ENCODE measurements around the gene ANKRD66.

The ANKRD66 gene

DNA sequence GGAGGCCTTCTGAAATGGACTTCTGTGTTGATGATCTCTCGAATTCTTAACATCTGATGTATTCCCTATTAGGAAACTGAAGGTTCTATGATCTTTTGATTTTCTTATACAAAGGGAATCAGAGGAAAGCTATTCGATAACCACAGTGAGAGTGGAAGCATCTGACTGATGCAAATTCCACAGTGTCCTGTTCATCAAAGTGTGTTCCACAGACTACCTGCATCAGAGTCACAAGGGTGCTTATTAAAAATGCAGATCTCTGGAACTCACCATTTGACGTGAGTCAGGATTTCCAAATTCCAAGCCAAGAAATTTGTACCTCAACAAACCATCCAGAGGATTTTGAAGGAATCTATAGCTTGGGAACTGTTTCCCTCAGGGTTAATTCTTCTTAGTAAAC, 42.1 kb downstream of the ANKRD66 start:
- Histone ChIP-seq H3K27me3 (replicated peaks; ENCODE audit: control insufficient read depth, insufficient read depth, low read length) (no peaks in the 10 kb centered on the region; the same call in 1 of the 2 replicates), H3K36me3 (ENCODE audit: control insufficient read depth, insufficient read depth, low read length) (no peaks in the 10 kb centered on the region), H3K4me3 (replicated peaks; ENCODE audit: low read depth, low read length) (no peak overlapping the region)
- no peak for DNase-seq (ENCODE audit: extremely low read depth, insufficient read length)
- TF ChIP-seq, protein P1, sequence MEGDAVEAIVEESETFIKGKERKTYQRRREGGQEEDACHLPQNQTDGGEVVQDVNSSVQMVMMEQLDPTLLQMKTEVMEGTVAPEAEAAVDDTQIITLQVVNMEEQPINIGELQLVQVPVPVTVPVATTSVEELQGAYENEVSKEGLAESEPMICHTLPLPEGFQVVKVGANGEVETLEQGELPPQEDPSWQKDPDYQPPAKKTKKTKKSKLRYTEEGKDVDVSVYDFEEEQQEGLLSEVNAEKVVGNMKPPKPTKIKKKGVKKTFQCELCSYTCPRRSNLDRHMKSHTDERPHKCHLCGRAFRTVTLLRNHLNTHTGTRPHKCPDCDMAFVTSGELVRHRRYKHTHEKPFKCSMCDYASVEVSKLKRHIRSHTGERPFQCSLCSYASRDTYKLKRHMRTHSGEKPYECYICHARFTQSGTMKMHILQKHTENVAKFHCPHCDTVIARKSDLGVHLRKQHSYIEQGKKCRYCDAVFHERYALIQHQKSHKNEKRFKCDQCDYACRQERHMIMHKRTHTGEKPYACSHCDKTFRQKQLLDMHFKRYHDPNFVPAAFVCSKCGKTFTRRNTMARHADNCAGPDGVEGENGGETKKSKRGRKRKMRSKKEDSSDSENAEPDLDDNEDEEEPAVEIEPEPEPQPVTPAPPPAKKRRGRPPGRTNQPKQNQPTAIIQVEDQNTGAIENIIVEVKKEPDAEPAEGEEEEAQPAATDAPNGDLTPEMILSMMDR (IDR thresholded peaks at IDR 0.05; ENCODE audit: insufficient read depth, low read length, poor library complexity, severe bottlenecking), result no peak

DNA sequence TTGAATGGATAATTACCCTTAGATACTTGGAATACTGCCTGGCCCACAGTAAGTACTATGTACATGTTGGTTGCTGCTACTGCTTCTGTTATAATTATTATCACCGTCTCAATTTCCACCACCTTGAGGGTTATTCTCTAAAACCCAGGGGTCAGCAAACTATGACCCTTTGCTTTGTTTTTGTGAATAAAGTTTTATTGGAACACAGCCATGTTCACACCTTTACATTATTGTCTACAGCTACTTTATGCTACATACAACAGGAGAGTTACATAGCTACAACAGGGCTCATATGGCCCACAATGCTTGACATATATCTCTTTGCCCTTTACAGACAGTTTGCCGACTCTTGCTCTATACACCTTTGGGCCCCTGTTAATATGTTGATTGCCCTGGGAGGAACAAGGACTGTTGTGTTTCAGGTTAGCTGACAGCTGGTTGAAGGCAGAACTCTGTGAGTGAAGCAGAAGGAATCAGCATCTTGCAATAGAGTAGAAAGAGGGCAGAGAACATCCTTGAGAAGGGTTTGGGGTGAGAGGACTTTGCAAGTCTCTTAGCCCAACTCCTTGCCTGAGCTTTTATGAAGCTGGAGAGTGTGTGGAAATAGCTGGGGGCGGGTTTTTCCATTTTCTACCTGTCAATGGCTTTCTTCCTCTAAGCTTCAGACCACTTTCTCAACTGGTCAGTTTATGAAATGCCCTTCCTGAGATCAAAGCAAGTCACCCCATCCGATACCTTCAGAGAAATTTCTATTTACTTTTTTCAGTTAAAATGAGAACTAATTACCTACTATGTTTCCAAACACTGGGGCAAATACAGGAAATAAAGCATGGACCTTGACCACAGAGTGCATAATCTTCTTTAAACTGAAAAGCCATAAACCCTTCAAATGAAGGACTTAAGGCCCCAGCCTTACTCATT, 43.0 kb downstream of the ANKRD66 start:
- TF ChIP-seq, protein P1 (IDR thresholded peaks at IDR 0.05; ENCODE audit: insufficient read depth, low read length, poor library complexity, severe bottlenecking), result no peak
- Histone ChIP-seq H3K27me3 (replicated peaks; ENCODE audit: control insufficient read depth, insufficient read depth, low read length) (no peaks in the 10 kb centered on the region; the same call in 1 of the 2 replicates), H3K4me3 (replicated peaks; ENCODE audit: low read depth, low read length) (no peak overlapping the region), H3K36me3 (ENCODE audit: control insufficient read depth, insufficient read depth, low read length) (no peaks in the 10 kb centered on the region)
- DNase-seq (ENCODE audit: extremely low read depth, insufficient read length), result no peak

DNA sequence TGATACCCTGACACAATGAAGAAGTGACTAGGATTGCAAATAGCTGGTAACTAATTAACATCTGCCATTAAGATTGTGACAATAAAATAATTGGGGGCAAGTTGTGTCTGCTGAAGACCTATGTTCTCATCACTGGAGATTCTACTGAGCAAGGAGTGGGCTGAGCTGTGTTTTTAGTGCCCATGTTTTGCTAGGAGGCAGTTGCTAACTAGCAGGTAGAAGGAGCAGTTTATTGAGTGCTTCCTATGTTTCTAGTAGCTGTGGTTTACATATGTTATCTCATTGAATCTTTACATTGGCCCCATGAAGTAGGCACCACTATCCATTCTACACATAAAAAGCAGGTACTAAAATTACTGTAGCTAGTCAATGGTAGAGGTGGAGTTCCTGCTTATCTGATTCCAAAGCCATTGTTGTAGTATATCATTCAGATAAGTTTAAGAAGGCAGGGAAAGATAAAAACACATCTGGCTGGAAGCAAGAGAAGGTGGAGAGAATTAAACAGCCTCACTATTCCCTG, 43.7 kb downstream of the ANKRD66 start:
- H3K27me3 ChIP-seq (replicated peaks; ENCODE audit: control insufficient read depth, insufficient read depth, low read length), result no peaks in the 10 kb centered on the region; the same call in 1 of the 2 replicates
- H3K4me3 ChIP-seq (replicated peaks; ENCODE audit: low read depth, low read length), result no peak overlapping the region
- no peak for DNase-seq (ENCODE audit: extremely low read depth, insufficient read length)
- no peaks in the 10 kb centered on the region for H3K36me3 ChIP-seq (ENCODE audit: control insufficient read depth, insufficient read depth, low read length)
- TF ChIP-seq, protein P1 (IDR thresholded peaks at IDR 0.05; ENCODE audit: insufficient read depth, low read length, poor library complexity, severe bottlenecking), result no peak

DNA sequence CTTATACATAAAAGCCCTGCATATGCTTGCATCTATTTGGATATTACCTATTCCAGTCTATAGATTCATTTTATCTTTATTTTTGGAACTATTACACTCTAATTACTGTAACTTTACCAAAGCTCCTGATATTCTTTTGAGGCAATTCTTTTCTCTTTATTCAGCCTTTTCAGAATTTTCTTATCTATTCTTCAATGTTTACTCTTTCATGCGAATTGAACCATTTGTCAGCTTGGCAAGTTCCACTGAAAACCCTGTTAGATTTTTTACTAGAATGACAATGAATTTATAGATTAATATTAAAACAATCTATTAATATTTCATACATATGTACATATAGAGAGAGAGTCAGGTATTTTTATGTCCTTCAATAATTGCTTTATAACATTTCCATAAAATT, 45.9 kb downstream of the ANKRD66 start:
- TF ChIP-seq, protein P1 (IDR thresholded peaks at IDR 0.05; ENCODE audit: insufficient read depth, low read length, poor library complexity, severe bottlenecking), result no peak
- H3K4me3 ChIP-seq (replicated peaks; ENCODE audit: low read depth, low read length), result no peak overlapping the region
- no peaks in the 10 kb centered on the region; the same call in 1 of the 2 replicates for H3K27me3 ChIP-seq (replicated peaks; ENCODE audit: control insufficient read depth, insufficient read depth, low read length)
- DNase-seq (ENCODE audit: extremely low read depth, insufficient read length), result no peak
- H3K36me3 ChIP-seq (ENCODE audit: control insufficient read depth, insufficient read depth, low read length), result no peaks in the 10 kb centered on the region

DNA sequence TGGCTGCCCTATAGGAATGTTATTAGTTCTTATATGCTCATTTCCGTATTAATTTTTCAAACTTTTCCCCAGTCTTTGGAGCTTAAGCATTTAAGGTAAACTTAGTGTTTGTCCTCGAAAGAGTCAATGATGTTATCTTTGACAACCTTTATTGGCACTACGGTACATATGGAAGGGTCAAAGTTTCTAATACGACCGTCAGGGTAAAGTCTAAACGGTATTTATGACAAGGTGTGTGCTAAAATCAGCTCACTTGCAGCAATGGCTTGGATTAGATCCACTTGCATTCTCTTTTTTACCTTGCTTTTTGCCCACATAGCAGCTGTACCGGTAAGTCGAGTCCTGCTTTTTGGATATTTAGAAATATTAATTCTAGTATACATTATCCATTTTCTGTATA, 46.4 kb downstream of the ANKRD66 start, which contains the start of gene MEP1A:
Gene MEP1A (plus strand): TSS at position 252 of the 400 bp plus-strand sequence. CDS start 10 bp downstream, at position 262.
- no peak for DNase-seq (ENCODE audit: extremely low read depth, insufficient read length)

More for the DNA sequence above, 46.4 kb downstream of the ANKRD66 start, which contains the start of gene MEP1A:
- H3K36me3 ChIP-seq (ENCODE audit: control insufficient read depth, insufficient read depth, low read length), result no peaks in the 10 kb centered on the region
- TF ChIP-seq, protein P1 (IDR thresholded peaks at IDR 0.05; ENCODE audit: insufficient read depth, low read length, poor library complexity, severe bottlenecking), result no peak
- no peaks in the 10 kb centered on the region; the same call in 1 of the 2 replicates for H3K27me3 ChIP-seq (replicated peaks; ENCODE audit: control insufficient read depth, insufficient read depth, low read length)
- H3K4me3 ChIP-seq (replicated peaks; ENCODE audit: low read depth, low read length), result no peak within 1 kb of the TSS
